NOMO-1 treated with DMSO at 0.1 percent for 48 hours (cell line): Measurements from ENCODE around the gene OBSL1.

ENCODE experiments used
- DNase-seq: peaks from one replicate; lab custom pipeline; 2025; ENCODE audit not compliant: unreplicated experiment; lab: John Stamatoyannopoulos, UW

Gene OBSL1

DNA sequence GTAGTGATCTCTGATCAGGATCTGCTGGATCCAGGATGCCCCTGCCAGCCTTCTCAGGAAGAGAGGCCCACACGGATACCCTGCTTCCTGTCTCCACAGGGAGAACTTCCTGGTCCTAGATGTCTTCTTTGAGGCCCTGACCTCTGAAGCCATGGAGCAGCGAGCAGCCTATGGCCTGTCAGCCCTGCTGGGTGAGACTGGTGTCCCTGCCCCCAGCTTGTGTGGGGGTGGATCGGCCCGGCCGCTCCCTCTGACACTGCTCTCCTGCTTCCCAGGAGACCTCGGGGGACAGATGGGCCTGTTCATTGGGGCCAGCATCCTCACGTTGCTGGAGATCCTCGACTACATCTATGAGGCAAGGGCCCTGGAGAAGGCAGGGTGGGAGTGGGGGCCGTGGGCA is 34.4 kb downstream of the OBSL1 start:
- no peak for DNase-seq

GRCh38 chr2:219536425-219536824 is 34.9 kb downstream of the OBSL1 start:
- DNase-seq, result no peak

DNA sequence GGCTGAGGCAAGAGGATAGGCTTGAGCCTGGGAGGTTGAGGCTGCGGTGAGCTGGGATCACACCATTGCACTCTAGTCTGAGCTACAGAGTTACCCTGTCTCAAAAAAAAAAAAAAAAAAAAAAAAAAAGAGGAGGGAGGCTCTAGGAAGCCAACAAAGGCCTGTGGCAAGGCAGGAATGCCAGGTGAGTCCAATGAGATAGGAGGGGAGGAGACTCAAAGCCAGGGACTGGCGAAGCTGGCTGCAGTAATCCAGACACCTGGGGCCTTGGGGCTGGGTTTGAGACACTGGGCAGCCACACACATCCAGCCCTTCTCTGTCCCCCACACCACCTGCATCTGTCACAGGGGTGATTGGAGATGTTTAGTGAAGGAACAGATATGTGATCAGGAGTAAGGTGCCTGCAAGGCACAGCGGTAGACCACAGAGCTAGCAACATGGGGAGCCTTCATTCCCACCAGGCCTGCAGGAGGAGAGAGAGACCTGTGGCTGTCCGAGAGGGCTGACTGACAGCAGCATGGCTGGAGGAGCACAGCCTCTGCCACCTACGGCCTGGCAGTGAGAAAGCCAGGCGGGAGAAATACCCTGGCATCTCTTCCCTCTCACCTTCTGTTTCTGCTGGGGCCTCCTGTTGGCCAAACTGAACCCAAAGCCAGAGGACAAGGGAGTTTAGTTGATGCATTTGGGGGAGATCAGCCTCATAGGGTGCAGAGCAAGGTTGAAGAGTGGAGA is 37.2 kb downstream of the OBSL1 start:
- no peak for DNase-seq

GRCh38 chr2:219532378-219532649 is 39.0 kb downstream of the OBSL1 start:
- DNase-seq, result no peak

- DNase-seq, result no peak
These were observed 39.5 kb downstream of the OBSL1 start for GRCh38 chr2:219531639-219532377.

DNA sequence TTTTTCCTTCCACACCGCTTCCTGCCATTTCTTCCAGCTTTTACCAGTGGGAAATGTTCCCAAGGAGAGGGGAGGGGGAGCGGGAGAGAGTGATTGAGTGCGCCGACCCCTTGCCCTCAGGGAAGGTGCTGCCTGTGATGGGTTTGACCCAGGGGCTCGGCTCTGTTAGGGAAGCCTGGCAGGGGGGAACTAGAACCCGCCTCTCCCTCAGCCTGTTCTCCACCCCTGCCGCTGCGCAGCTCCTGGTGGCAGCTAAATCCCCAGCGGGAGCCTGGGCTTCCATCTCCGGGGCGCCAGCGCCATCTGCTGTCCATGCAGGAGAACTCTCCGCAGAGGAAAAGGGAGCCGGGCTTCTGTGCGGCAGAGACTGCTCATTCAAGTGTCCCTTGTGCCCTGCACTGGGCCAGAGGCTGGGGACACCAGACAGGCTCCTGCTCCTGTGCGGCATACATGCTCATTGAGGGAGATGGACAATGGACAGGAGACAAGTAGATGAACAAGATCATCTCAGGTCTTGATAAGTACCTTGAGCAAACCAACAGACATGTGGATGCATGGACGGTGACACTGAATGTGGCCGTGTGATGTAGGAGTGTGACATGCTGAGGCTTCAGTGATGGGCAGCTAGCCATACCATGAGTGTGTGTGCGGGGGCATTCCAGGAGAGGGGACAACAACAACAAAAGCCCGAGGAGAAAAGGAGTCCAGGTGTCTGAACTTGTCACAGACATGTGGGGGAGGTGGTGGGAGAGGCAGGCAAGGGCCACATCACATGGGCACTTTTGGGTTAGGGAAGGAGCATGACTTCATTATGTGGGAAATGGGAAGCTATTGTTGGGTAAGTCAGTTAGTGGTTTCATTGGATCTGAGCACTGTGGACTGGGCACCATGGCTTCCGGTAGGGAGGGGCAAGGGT is 41.0 kb downstream of the OBSL1 start:
- peak; percentile 80 for DNase-seq

GRCh38 chr2:219527472-219527871 is 43.9 kb downstream of the OBSL1 start:
- DNase-seq, result no peak

DNA sequence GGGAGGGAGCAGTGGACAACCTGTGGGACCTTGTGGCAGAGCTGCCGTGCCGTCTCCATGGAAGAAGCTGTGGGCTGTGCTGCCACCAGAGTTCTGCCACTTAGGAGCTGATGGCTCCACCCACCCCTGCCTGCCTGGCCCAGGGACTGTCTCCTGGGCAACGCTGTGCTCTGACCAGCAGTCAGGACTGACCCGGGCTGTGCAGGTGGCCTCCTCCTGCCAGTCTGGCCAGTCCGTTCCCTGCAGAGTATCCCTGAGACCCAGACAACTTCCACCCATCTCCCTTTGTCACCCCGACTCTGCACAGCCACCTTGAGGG is 44.3 kb downstream of the OBSL1 start:
- no peak for DNase-seq

- no peak for DNase-seq
These were observed 44.8 kb downstream of the OBSL1 start for GRCh38 chr2:219526320-219527075.

DNA sequence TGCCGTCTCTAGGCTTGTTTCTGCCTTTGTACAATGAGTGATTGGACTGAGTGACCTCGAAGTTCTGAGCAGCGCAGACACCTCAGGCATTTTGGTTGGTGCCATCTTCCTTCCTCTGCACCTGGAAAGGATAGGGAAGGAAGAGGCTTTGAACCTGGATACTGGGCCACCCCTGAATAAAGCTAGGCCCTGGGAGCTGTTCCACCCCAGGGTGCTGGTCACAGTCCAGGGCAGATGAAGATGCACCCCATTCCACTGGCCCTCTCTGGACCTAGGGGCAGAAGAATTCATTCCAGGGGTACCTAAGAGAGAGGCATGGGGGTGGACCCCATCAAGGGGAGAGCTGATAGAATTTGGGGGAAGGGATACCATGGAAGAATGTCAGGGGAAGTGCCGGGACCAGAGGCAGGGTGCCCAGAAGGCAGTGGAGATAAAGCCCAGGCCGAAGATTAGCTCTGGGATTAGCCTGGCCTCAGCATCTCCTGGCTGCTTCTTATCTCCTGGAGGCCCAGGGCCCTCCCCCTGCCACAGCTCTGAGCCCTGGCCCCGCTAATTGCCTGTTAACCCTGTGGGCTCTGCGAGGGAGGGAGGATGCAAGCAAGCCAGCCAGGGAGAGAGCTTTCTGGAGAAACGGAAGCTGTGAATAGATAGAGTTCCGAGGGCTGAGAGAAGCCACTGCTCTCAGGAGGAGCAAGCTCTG is 45.7 kb downstream of the OBSL1 start:
- no peak for DNase-seq

DNA sequence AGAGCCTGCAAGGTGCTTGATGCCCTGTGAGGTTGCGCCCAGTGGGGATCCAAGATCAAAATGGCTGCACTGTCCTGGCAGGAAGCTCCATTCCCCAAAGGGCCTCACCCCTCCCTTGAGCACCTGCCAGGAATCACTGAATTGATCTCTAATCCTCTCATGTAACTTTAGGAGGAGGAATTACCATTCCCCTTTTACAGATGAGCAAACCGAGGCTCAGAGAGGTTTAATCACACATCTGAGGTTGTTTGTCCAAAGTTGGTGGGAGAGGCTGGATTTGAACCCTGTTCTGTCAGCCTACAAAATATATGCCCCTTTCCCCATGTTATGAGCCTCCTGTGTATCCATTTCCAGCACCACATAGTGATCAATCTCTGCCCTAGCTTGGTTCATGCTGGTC is 46.5 kb downstream of the OBSL1 start:
- no peak for DNase-seq

DNA sequence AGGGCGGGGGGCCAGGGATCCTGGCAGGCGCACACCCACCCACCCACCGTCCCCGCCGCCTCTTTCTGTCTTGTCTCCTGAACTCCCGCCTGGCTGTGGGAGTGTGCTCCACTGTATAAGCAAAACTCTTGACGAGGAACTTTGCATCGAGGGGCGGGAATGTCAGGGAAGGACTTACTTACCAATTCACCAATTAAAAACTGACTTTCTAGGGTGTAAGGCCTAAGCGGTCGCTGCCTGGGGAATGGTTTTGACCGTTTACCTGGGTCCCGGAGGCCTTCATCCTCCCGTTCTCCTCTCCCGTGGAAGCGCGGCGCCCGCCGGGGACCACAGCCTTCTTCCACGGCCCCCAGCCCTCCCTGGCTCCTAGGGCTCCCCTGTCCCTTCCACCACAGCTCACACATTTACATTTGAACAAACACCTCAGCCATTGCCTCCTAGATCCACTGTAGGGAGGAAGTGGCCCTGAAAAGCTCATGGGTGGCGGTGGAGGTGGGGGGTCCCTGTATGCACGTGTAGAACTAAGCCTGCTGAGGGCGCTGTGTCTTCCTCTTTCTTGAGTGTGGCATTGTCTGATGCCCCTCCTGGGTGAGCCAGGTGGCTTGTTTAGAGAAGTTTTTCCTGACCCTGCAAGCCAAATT is 48.2 kb downstream of the OBSL1 start:
- DNase-seq, result no peak

GRCh38 chr2:219522111-219523030 is 49.0 kb downstream of the OBSL1 start:
- peak; percentile 20 for DNase-seq

DNA sequence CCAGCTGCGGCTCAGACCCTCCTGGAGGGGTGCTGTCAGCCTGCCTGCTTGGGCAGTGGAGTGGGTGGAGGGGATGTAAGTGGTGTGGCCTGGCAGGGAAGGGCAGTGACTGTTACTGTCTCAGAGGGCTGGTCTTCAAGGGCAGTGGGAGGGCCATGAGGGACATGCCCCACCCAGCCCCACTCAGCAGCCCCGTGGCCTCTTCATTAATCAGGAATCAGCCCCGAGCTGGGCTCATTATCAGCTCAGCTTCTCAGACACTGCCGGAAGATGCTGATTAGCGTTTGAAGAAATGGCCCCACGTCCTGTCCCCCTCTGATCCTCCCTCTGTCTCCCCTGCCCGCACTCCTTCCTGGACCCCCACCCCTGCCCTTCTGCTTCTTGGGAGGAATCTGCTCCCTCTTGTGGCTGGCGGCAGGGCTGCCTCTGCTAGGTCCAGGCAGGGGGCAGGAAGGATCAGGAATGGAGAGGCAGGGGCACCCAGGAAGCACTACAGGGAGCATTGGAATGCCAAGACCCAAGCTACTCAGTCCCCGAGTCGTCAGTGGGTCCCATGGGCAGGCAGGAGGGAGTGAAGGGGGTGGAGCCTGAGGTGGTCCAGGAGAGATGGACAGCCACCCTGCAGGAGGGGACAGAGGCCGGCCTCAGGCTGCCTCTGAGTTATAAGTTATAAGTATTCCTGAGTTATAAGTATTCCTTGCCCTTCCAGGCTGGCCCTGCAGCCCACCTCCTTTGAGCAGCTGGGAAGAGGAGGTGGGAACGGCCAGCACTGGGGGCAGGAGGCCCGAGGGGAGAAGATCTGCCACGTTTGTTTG is 50.1 kb downstream of the OBSL1 start:
- no peak for DNase-seq

DNA sequence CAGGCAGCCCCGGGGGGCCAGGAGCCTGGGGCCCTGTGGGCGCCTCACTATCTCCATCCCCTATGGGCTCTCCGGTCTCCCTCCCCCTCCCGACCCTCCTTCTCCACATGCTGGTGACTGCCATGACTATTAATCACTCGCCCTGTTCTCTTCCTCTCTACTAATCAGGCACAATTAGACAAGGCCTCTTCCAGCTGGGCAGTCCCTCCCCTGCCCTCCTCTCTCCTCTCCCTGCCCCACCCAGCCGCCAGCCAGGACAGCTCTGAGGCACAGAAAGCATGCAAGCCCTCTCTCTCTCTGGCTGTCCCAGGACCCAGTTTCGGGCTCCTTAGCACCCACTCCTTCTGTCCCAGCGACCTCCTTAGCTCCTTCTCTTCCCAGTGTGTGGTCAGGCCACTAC is 51.3 kb downstream of the OBSL1 start:
- DNase-seq, result no peak

- DNase-seq, result no peak
These were observed 51.8 kb downstream of the OBSL1 start for GRCh38 chr2:219519526-219519916.

GRCh38 chr2:219517954-219518778 is 53.2 kb downstream of the OBSL1 start:
- DNase-seq, result no peak
